T follicular helper cell (primary cell): ENCODE measurements around the gene VSIG4.

Experiments used
- DNase-seq: peaks from one replicate; pipeline ENCODE4 v3.0.0-alpha.2; 2020; ENCODE audit warnings: low read depth

VSIG4 gene

GRCh38 chrX:66008328-66008970, 31.4 kb downstream of the VSIG4 start:
- no peak for DNase-seq

- DNase-seq: no peak
Measured at GRCh38 chrX:66007851-66008250, 32.0 kb downstream of the VSIG4 start.

DNA sequence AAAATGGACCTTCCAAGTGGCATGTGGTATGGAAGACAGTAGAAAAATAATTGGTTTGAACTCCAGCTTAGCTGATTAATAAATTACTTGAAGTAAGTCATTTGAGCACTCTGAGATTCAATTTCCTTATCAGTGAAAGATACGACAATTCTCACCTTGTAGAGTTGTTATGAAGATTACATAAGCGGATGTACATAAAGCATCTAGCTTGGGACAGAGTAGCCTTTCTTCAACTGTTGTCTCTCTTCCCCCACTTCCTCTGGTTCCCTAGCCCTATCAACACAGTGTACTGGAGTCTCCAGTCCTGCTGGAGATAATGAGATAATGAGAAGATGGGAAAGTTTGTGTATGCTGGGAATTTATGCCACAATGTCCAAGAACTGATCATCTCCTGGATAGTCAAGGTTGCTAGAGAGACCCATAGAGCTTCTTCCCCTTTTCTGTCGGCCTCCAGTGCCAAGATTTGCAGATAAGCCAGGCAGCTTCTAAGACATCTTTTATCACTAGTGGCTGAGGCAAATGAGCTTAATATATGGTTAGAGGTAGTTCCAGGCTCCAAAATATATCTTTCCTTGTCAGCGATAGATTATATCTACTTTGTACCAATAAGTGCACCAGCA, 33.9 kb downstream of the VSIG4 start:
- DNase-seq: no peak

GRCh38 chrX:66004928-66005829, 34.7 kb downstream of the VSIG4 start:
- no peak for DNase-seq

- no peak for DNase-seq
Measured at GRCh38 chrX:66002824-66003680, 36.8 kb downstream of the VSIG4 start.

DNA sequence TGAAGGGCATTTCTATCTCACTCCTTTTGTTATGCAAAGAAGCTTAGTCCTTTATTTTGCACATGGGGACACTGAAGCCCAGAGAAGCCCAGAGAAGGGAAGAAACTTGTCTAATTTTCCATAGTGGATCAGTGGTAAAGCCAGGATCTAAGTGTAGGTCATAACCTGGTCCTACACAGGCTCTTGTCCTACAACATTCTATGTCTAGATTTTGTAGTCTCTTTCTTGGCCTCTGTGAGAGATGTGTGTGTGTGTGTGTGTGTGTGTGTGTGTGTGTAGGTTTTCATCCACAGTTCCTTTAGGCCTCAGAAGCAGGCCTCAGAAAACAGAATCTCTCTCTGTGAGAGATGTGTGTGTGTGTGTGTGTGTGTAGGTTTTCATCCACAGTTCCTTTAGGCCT, 38.3 kb downstream of the VSIG4 start:
- DNase-seq: no peak

- no peak for DNase-seq
Measured at GRCh38 chrX:66000628-66001272, 39.1 kb downstream of the VSIG4 start.

GRCh38 chrX:66000178-66000577, 39.7 kb downstream of the VSIG4 start:
- DNase-seq: no peak

DNA sequence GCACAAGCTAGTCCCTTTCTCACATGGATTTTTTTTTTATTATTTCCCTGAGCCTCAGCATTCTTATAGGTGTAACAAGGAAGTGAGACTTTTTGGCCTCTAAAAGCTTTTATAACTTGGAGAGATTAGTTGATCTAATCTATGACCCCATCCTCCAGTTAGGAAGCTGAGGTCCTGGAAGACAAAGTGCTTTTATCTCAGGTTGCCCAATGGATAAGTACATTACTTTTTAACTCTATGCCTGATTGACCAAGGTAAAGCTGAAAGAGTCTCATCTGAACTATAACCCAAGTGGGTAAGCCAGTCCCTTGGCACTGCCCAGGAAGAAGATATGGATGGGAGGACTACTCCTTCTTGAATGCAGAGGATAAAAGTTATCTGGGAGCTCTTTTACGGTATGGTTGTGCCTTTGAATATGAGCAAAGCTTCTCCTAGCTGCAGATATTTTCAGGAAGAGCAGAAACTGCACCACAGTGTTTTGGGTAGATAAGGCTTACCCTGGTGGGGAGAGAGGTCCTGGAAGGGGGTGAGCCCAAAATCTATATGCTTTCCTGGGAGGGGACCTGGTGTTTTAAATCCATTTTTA, 40.2 kb downstream of the VSIG4 start:
- no peak for DNase-seq

GRCh38 chrX:65999029-65999562, 40.8 kb downstream of the VSIG4 start:
- DNase-seq: no peak

- no peak for DNase-seq
Measured at GRCh38 chrX:65997978-65998717, 41.7 kb downstream of the VSIG4 start.

DNA sequence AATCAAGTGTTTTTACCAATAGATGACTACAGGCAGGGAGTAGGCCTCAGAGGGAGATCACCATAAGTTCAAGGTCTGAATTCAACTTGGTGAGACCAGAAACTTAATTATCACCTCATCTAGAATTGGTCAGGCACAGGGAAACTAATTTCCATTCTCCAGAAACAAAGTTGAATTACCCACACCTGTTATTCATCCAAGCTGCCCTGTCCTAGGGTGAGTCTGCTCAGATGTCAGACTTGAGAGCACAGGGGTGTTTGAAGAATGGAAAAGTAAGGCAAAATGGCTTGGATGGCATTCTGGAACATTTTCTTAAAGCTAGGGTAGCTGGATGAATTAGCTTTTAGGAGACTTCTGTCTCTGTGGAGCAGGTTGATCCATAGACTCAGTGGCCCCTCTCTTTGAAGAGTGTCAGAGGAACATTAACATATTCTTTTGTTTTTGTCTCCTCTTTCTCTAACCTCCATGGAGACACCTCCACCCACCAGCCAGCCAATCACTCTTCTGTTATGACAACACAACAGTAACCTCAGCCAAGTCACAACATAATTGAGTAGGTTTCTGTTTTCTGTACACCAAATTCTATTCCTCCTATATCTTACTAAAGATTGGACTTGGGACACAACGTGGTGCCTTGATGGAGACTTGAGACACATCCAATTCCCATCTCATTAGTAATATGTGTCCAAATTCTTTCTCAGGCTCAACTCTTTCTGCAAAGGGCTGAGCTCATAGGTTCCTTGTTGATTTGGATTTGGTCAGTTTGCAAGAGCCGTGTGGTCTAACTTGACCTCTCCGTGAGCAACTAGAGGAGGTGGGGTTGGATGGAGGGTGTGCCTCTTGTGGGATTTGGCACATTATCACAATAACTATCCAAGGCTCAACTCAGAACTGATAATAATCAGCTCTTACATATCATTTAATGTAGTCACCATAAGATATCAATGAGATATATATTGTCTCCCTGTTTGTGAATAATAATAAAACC, 45.1 kb downstream of the VSIG4 start:
- no peak for DNase-seq

GRCh38 chrX:65993915-65994460, 45.9 kb downstream of the VSIG4 start:
- DNase-seq: no peak

GRCh38 chrX:65993332-65993731, 46.5 kb downstream of the VSIG4 start:
- DNase-seq: no peak

DNA sequence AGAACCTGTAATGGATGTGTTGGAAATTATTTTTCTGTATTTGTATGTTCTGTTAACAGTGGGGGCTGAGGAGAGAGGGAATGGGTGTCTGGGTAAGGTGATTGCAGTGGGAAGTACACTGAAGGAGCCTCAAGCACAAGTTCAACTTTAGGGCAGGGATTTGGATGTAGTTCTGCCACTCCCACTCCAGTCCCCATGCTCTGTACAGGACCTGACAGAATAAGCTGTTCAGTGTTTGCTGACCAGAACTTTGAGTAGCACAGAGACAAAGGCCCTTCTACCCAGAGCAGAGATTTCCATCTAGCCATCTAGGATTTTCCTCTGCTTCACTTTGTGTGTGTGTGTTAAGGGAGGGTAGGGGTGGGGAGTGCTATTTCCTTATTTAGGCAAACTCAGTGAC, 49.2 kb downstream of the VSIG4 start:
- no peak for DNase-seq

GRCh38 chrX:65987811-65988210, 52.1 kb downstream of the VSIG4 start:
- DNase-seq: no peak

GRCh38 chrX:65985922-65986588, 53.8 kb downstream of the VSIG4 start:
- peak; percentile 4 for DNase-seq

DNA sequence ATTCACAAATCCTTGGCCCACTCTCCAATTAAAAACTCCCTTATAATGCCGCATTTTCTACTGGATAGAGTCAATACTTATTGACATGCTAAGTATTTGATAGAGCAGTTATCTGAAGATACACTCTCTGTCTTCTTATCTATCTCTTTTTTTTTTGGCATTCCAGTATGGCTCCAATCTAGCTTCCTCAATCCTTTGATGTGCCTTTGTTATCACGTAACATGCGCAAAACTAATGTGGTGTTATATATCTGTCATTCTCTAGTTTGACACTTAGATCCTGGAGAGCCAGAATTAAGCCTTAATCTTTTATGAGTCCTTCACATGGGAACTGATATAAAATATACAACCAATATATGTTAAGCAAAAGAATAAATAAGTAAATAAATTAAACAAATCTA, 54.7 kb downstream of the VSIG4 start:
- DNase-seq: no peak
